IPS-11a (cell line): ENCODE measurements around the gene KCTD1.

Experiments used
- H3K4me3 ChIP-seq: one replicate; pipeline ENCODE4 v1.5.1; 2013; ENCODE audit warnings: low read depth, low read length, control low read depth

Gene KCTD1

DNA sequence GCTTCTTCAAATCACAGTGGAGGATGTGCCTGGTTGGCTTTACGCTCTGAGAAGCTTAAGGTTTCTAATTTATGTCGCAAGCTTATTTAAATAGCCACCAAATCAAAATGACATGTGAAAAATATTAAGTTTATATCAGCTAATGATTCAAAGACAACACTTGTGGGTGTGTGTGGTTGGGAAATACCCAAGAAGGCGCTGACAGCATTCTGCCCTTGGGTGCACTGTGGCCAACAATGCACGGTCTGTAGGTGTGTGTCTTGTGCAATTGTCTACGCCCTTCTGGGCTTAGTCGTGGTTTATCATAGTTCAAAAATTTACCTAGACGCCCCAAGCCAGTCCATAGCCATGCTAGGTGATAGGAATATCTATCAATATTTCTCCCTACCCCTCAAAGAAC, 60.9 kb downstream of the KCTD1 start:
- no peak overlapping the region for H3K4me3 ChIP-seq

DNA sequence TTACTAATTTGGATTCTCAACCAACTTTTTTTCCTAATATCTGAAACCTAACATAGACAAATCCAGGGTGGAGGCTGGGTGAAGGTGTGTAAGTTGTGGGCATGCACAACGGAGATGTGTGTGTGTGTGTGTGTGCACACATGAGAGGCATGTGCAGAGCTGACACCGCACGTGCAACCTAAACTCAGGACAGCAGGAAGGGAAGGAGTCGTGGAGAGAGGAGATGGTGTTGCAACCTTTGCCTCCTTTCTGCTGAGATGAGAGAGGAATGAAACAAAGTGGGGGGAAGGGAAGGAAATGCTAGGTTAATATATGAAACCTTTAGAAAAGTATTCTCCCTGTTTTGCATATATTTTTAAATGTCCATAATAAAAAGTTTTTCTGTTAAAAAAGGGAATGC, 64.7 kb downstream of the KCTD1 start:
- H3K4me3 ChIP-seq = no peak overlapping the region

DNA sequence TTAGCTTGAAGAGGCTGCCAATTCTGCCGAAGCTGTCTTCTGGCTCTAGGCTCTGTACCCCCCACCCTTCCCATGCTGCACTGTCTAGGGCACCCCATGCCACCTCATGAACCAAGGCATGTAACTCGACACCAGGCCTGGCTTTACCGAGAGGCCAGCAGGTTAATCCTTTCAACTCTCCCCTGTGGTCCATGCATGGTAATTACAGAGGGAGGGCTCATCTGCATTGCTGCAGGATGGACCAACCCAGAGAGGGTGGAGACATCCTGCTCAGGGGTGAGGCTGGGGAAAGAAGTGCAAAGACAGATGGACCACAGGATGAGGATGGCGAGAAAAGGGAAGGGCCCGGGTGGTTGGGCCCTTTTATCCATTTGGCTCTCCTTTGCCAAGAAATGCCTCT, 65.8 kb downstream of the KCTD1 start:
- H3K4me3 ChIP-seq = no peak overlapping the region

DNA sequence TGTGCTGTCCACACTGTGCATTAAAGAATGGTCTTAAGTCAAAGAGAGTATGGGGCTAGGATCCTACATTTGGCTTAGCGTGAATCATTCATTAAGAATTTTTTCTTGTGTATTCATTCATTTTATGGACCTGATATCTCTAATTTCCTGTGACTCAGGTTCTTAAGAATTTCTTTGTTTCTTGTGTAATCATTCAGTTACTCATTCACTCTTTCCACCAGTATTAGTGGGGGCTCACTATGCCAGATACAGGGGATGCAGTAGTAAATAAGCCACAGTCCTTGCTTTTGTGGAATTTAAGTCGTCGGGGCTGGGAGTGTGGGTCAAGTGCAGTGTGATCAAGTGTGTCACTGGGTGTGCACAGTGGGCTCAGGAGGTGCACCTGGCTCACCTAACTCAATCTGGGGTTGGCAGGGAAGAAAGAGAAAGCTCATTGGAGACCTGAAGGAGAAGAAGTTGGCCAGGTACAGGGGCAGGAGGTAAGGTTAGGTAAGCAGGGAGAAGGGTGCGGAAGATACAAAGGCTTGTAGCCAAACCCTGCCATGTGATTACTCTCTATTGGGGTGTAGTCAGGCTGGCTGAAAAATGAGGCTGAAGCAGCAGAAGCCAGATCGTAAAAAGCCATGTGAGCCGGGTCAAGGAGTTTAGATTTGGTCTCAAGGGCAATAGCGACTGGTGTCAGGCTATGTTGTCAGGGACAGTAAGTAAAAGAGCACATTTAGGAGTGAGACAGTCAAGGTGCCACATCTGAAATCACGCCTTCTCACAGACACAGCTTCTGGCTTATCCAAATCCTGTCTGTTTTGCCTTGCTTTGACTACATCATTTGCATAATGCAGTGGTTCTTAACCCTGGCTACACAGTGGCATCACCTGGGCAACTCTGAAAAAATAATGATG, 67.2 kb downstream of the KCTD1 start:
- H3K4me3 ChIP-seq = no peak overlapping the region

DNA sequence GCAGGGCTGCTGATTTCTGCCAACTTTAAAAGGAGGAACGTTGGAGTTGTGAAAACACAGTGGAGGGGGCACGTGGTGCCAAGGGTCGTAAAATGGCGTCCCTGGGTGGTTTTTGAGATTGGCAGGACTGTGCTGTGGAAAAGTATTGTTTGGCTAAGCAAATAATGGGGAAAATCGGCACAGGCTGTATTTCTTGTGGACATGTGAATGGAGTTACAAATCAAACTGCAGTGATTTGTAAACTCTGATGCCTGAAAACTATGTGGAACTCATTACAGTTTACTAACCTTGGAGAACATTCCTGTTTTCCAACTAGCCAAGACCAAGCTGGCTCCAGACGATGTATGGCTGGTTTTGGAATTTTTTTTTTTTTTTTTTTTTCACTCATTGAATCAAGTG, 68.7 kb downstream of the KCTD1 start:
- no peak overlapping the region for H3K4me3 ChIP-seq

DNA sequence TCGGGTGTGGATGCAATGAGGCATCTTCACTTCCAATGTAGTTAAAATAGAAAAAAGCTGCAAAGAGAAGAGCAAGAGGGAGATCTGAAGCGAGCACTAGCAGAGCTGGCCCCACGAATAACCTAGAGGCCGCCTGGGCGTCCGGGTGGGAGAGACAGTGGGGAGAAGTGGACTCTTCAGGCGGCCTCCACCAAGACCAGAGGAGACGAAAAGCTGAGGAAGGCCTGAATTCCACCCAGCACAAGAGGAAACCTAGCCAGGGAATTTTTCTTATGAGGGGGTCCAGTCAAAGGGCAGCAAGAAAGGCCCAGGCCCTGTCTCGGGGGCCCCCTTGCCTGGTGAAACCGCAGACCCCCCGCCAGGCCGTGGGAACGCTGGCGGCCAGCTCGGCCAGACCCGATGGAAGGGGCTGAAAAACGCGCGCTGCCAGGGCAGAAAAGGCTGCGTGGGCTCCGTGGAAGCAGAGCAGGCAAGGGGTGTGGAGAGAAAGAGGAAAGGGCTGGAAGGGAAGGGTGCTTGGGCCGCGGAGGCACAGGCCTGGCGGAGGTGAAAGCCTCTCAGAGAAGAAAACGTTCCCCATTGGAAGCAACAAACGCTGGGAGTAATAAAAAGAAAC, 69.2 kb downstream of the KCTD1 start:
- no peak overlapping the region for H3K4me3 ChIP-seq

DNA sequence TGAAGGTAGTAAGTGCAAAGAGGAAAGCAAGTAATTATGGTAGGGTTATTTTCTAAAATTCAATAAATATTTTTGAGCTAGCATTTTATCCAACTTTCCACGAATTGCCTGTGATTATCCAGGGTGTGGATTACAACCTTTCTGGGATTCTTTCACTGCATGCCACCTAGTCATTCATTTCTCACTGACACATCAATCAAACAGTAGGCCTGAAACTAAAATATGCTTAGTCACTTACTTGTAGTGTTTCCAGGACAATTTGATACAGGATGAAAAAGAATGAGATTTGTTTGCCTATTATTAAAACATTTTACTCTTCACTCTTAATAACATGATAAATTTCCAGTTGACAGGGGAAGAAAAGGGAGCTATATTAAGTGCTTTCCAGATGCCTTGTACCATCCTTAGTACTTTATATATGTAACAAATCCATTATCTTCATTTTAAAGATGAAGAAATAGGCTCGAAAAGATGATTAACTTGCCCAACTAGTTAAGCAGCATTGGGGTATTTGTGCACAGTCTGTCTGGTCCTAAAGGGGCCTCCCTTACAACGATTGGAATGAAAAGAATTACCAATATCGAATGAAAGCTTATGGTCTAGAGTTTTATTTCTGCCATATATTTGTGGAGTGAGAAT, 70.4 kb downstream of the KCTD1 start:
- no peak overlapping the region for H3K4me3 ChIP-seq

DNA sequence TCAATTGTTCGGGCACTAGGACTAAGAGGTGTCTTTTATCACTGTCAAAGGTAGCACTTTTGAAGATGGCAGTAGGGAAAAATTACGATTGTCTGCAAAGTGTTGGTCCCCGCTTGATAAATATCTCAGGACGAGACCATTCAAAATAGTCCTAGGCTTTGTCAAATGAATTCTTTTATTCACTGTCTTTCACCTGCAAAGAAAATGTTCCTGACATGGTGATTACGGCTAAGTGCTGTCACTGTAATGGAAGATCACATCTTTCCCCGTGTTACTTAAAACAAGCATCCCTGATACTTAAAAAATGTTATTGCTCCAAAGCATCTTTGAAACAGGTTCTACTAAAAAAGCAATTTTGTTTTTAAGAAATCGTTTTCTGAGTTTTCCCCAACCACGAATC, 71.7 kb downstream of the KCTD1 start:
- H3K4me3 ChIP-seq = no peak overlapping the region

DNA sequence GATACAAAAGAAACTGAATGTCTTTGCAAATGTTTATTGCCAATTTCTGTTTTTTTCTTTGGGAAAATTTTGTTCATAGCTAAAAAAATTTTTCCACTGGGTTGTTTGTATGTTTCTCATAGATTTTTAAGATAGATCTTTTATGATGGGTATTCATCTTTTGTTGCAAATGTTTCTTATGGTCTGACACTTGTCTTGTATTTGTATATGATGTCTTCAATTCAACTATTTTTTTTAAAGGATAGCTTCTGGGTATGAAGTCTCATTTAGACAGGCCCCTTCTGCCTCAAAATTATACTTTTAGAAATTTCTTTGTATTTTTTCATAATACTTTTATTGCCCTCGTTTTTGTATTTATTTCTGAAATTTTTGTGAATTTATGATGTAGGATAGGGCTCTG, 73.8 kb downstream of the KCTD1 start:
- H3K4me3 ChIP-seq = no peak overlapping the region

DNA sequence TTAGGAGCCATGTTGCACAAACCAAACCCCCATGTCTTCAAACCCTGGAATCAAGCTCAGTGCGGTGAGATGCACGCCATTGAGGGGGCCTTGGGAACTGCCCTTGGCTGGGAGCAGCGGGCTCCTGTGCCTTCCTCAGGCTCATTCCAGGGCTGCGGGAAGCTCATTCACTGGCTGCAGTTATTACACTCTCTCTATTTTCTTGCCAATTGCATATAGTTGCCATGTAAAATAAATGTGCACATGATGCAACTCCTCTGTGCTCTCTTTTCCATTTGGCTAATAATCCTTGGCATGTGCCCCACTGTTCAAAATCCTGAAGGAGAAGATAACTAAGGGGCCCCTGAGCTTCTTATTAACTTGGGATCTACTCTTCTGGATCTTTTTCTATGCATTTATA, 74.7 kb downstream of the KCTD1 start:
- no peak overlapping the region for H3K4me3 ChIP-seq

DNA sequence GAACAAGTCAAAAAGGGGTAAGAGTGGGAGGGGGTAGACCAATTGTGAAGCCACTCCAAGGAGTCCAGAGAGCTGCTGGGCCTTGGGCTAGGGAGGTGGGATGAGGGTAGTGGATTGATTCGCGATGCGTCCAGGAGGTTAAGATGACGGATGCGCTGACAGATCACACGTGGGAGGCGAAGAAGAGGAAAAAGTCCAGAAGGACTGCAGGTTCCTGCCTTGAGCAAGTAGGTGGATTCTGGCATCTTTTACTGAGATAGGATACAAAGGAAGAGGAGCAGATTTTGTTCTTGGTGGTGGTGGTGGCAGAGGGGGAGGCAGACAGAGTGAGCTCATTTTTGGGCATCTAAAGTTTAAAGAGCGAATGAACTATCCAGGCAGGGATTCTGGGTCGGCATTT, 76.5 kb downstream of the KCTD1 start:
- H3K4me3 ChIP-seq = no peak overlapping the region

DNA sequence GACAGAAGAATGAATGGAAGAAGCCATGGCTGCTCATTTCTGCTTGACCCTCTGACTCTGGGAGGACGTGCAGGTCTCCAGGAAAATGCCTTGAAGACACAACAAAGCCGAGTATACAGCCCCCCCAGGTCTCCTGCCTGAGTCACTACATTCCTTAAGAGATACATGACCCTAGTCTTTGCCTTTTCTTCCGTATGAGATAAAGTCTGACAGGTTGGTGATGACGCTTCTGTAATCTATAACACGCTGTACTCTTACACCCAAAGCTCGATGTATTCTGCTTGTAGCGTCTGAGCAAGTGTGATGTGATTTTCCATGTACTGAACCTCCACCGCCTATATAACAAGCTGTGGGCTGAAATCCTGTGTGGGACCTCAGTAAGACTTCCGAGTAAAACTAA, 77.3 kb downstream of the KCTD1 start:
- H3K4me3 ChIP-seq = no peak overlapping the region

DNA sequence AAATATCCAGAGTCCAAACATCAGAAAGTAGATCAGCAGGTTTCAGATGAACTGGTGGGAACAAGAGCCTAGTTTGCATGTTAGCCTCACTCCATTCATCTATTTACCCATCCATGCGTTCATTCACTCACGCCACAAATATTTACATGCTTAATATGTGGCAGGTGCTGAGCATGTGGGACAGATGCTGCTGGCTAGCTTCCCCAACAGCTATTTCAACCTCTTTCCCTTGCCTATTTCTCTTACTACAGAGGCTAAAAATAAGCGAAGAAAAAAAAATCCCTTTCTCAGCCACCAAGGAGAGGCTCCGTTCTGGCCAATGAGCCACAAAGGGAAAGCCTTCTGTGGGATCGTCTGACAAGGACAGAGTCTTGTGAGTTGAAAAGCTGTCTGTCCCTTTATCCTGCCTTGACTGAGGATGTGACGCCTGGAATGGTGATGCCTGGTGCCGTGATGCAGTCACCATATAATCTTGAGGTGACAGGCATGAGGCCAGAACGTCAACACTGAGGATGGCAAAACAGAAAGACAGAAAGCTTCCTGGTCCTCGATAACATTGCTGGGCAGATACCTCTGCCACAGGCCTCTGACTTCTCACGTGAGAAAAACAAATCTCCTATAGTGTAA, 78.2 kb downstream of the KCTD1 start:
- H3K4me3 ChIP-seq = no peak overlapping the region

DNA sequence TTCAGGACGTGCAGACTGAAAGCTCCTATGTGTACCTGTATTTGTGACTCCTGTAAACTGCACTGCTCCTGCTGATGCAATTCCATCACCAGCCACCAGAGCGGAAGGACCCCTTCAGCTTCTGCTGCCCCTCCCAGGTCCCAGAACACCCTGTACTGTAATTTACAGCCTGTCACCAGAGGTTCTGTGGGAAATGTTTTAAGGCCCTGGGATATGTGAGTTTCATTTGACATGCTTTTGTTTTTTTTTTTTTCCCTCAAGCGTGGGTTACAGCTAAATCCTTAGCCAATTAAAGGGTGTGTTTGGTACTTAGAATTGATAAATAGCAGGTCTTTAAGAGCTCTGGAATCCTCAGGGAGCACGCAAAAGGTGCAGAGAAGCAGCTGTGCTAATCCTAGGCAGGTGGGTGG, 79.4 kb downstream of the KCTD1 start:
- H3K4me3 ChIP-seq = no peak overlapping the region

DNA sequence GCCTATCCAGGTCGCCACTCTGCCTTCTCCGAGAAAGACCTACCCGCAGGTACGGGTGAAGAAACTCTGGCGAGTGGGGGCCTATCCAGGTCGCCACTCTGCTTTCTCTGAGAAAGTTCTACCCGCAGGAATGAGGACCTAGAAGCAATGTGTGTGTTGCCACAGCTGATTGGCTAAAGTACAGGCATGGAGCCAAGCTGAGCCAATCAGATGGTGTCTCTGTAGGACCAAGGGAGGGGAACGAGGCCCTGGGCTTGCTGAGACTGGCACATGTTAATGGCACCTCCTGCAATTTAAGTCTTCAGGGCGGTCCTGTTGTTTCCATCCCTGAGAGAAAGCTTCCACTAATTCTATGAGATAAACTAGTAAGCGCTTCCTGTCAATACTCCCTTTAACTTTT, 82.3 kb downstream of the KCTD1 start:
- H3K4me3 ChIP-seq = no peak overlapping the region

DNA sequence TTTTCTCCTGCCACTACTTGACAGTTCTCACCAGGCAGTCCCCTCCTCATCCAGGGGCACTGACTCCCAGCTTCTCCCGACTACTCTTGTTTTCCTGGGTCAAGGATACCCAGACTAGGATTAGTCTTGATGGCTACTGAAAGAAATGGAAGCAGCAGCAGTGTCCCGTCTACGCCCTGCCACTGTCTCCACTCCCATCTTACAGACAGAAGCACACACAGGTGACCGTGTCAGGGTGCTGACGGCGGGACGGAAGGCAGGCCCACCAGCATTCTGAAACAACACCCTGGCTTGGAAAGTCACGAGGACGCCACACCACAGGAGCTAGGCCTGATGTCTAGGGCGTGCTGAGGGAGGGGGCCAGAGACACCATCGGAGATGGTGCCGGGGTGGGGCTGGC, 82.9 kb downstream of the KCTD1 start:
- no peak overlapping the region for H3K4me3 ChIP-seq

DNA sequence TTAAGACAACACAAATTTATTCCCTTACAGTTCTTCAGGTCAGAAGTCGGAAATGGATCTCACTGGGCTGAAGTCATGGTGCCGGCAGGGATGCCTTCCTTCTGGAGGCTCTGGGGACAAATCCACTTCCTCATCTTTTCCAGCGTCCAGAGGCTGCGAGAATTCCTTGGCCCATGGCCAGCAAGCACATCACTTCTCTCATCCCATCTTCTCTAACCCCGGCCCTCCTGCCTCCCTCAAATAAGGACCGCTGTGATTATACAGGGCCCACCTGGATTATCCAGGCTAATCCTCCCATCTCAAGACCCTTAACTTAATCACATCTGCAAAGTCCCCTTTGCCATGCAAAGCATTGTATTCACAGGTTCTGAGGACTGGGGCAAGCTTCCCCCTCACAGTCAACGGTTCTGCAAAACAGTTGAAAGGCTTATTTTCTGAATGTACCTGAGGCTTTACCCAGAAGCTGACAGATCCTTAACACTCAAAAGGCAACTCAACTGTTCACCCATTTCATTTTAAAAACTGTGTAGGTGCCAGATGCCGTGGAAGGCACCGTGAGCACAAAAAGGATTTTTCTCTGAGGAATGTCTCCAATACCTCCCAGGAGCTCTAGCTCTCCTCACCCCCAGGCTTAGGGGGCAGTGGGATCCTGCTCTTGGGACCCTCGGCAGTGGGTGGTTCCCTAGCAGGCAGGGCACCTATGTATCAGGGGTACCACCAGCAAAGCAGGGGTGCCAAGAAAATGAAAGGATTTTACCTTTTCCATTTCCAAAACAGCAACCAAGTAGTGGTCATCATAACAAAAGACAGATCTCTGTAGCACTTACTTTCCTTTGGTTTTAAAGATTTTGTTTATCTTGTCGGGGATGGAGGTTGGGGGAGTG, 84.0 kb downstream of the KCTD1 start:
- no peak overlapping the region for H3K4me3 ChIP-seq

DNA sequence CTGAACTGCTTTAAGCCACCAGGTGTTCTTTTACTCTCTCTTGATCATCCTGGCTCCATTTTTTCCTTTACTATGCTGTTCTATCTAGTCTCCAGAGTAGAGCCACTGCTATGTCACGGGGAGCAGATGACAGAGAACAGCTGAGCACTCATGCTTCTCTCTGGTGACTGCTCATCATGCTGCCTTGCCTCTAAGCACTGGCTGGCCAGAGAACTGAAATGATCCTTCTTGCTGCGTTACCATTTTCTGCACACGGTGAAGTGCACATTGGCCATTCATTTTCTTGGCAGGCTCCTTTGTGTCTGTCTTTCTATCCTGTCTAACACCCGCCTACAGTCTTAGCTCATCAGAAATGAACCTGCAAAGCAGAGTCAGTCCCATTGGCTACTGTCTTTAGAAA, 86.0 kb downstream of the KCTD1 start:
- no peak overlapping the region for H3K4me3 ChIP-seq

DNA sequence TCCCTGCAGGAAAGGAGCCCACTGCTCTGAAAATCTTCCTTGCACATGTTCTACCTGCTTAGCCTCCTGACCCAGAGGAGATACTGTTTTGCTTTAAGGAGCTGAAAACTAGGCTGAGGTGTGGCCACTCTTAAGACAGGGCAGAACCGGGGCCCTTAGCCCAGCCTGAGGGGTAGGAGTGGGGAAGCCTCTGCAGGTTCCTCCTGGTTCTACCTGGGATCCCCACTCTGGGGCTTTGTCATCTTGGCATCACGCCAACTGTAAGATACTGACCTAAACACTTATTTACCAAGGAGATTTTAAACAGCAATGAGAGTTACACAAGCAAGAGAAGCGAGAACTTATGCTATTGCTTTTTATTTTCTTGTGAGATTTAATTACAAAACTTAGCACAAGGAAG, 86.9 kb downstream of the KCTD1 start:
- no peak overlapping the region for H3K4me3 ChIP-seq

DNA sequence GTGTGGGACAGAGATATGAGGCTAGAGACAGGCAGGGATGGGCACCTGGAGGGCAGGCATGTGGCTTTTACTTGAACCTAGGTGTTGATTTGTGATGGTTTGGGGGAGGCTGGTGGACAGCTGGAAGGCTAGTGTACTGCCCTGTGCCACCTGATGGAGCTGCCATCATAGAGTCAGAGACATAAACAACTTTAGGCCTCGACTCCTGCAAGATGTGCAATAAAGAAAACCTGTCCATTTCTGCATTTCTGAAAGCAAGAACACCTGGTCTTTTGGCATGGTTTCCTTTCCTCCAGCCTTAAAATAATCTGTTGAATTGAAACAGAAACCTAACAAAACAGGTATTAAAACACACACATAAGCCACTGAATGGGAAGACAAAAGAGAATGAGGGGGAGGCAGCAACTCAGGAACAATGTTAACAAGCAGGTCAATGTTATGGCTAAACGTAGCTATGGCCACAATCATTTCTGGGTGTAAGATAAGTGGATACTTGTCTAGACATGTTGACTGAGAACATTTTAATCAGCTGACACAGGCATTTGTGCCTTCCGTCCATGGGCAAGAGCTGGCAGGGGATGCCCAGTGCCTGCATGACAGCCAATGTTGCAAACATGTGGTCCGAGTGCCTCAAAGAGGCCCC, 87.8 kb downstream of the KCTD1 start:
- H3K4me3 ChIP-seq = no peak overlapping the region
